Endothelial cell of umbilical vein (primary cell): ENCODE measurements around the gene PDCD2L.

Experiments used
- CTCF ChIP-seq, 2 donors: IDR thresholded peaks; 1 replicate in 1 of 2; 2 replicates in 1 of 2; pipeline ENCODE4 v1.5.1; 2011; ENCODE audit warnings: low read length in 2 of 2, mild to moderate bottlenecking in 2 of 2, moderate library complexity in 2 of 2, control low read depth in 1 of 2, inconsistent platforms in 1 of 2, low read depth in 1 of 2; ENCODE audit not compliant: insufficient read depth in 1 of 2; ENCODE audit errors: extremely low read depth in 1 of 2
- EZH2 ChIP-seq: IDR thresholded peaks from 2 replicates; pipeline ENCODE4 v1.6.1; 2012; ENCODE audit warnings: borderline replicate concordance, low read depth, mild to moderate bottlenecking, moderate library complexity, low read length, inconsistent platforms; ENCODE audit not compliant: severe bottlenecking
- MYC ChIP-seq: IDR thresholded peaks from one replicate; pipeline ENCODE4 v1.6.1; 2011; ENCODE audit warnings: mild to moderate bottlenecking, low read depth, low read length
- POLR2AphosphoS5 ChIP-seq: IDR thresholded peaks from 2 replicates; pipeline ENCODE4 v1.6.1; 2012; ENCODE audit warnings: low read depth, mild to moderate bottlenecking, control low read depth, low read length, moderate library complexity; ENCODE audit not compliant: insufficient read depth

GRCh38 chr19:34416021-34416545 is 11.9 kb downstream of the PDCD2L start:
- no peak for TF ChIP-seq CTCF (IDR thresholded peaks at IDR 0.05; ENCODE audit: extremely low read depth in 1 of 2, insufficient read depth in 1 of 2, low read depth in 1 of 2, low read length in 2 of 2)
- TF ChIP-seq EZH2: no peak
- TF ChIP-seq MYC: no peak
- no peak for TF ChIP-seq POLR2AphosphoS5
